ENCODE results near the gene PNKD.

PNKD gene

DNA sequence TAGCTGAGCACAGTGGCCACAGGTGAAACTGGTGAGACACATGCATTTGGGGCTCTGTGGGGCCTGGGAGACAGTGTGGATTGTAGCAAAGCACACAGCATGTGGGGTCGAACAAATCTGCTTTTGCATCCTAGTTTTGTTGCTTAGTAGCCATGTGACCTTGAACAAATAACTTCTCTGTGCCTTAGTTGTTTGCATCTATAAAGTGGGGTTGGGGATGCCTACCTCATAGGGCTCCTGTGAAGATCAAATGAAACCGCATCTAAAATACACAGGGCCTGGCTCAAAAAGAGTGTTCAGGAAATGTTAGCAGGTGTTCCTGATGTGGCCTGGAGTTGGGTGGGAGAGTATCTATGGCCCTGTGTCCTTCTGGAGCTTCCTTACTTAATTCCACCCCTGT lies 56.0 kb downstream of the PNKD start:
- Histone ChIP-seq H3K9me3 (ENCODE audit: control insufficient read depth in 2 of 2, low read length in 2 of 2) (no peaks in the 10 kb centered on the region), H3K27me3 (ENCODE audit: control insufficient read depth in 2 of 2, insufficient read depth in 2 of 2, low read length in 2 of 2) (no peaks in the 10 kb centered on the region), H3K4me1 (ENCODE audit: control insufficient read depth in 2 of 2, insufficient read depth in 2 of 2, low read length in 2 of 2) (peaks cover 20 to 21% of the 10 kb centered on the region in 2 donors), H3K36me3 (ENCODE audit: control insufficient read depth in 2 of 2, insufficient read depth in 2 of 2, low read length in 2 of 2) (no peaks in the 10 kb centered on the region), H3K27ac (ENCODE audit: low read depth in 2 of 2, low read length in 2 of 2) (no peak overlapping the region), H3K9ac (ENCODE audit: low read depth in 1 of 2, low read length in 2 of 2) (no peak overlapping the region), H3K4me3 (ENCODE audit: low read length in 2 of 2) (no peak overlapping the region)

DNA sequence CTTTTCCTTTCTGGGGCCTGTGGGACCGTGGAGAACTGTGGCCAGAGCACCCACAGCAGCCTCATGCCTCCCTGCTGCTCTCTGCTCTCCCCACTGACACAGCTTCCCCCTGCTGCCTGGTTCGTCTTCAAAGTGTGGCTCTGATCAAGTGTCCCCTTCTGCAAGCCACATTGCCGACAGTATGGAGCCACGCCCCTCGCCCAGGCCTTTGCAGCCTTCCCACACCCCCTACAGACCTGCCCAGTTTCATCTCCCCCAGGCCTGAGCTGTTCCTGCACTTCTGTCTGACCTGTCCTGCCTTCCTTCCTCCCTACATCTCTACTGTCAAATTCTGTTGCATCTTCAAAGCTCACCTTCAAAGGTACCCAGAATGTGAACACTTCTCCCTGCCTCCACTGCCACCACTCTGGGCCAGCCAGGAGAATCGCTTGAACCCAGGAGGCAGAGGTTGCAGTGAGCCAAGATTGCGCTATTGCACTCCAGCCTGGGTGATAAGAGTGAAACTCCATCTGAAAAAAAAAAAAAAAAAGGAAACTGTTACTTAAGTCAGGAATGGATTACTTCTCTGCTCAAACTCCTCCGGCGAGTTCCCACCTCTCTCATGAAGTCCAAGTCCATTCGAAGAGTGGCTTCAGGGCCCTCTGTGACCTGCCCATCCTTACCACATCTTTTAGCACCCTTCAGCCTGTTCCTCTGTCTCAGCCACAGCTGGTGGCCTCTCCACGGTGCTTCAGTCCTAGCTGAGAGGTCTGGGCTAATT lies 57.3 kb downstream of the PNKD start:
- Histone ChIP-seq H3K9ac (ENCODE audit: low read depth in 1 of 2, low read length in 2 of 2) (no peak overlapping the region), H3K27me3 (ENCODE audit: control insufficient read depth in 2 of 2, insufficient read depth in 2 of 2, low read length in 2 of 2) (no peaks in the 10 kb centered on the region), H3K4me3 (ENCODE audit: low read length in 2 of 2) (no peak overlapping the region), H3K9me3 (ENCODE audit: control insufficient read depth in 2 of 2, low read length in 2 of 2) (no peaks in the 10 kb centered on the region), H3K36me3 (ENCODE audit: control insufficient read depth in 2 of 2, insufficient read depth in 2 of 2, low read length in 2 of 2) (no peaks in the 10 kb centered on the region), H3K4me1 (ENCODE audit: control insufficient read depth in 2 of 2, insufficient read depth in 2 of 2, low read length in 2 of 2) (peaks cover 15% of the 10 kb centered on the region in 2 donors), H3K27ac (ENCODE audit: low read depth in 2 of 2, low read length in 2 of 2) (no peak overlapping the region)

GRCh38 chr2:218328294-218328693 lies 58.0 kb downstream of the PNKD start:
- peaks cover 20% of the 10 kb centered on the region in 2 donors for H3K4me1 ChIP-seq (ENCODE audit: control insufficient read depth in 2 of 2, insufficient read depth in 2 of 2, low read length in 2 of 2)
- no peak overlapping the region for H3K27ac ChIP-seq (ENCODE audit: low read depth in 2 of 2, low read length in 2 of 2)
- no peaks in the 10 kb centered on the region for H3K9me3 ChIP-seq (ENCODE audit: control insufficient read depth in 2 of 2, low read length in 2 of 2)
- no peak overlapping the region for H3K4me3 ChIP-seq (ENCODE audit: low read length in 2 of 2)
- no peak overlapping the region for H3K9ac ChIP-seq (ENCODE audit: low read depth in 1 of 2, low read length in 2 of 2)
- H3K36me3 ChIP-seq (ENCODE audit: control insufficient read depth in 2 of 2, insufficient read depth in 2 of 2, low read length in 2 of 2) = no peaks in the 10 kb centered on the region
- no peaks in the 10 kb centered on the region for H3K27me3 ChIP-seq (ENCODE audit: control insufficient read depth in 2 of 2, insufficient read depth in 2 of 2, low read length in 2 of 2)

- no peak overlapping the region for H3K4me3 ChIP-seq (ENCODE audit: low read length in 2 of 2)
- peak overlapping the region; percentile 9 to 17 for H3K27ac ChIP-seq (ENCODE audit: low read depth in 2 of 2, low read length in 2 of 2)
- H3K27me3 ChIP-seq (ENCODE audit: control insufficient read depth in 2 of 2, insufficient read depth in 2 of 2, low read length in 2 of 2) = no peaks in the 10 kb centered on the region
- no peaks in the 10 kb centered on the region for H3K36me3 ChIP-seq (ENCODE audit: control insufficient read depth in 2 of 2, insufficient read depth in 2 of 2, low read length in 2 of 2)
- H3K9me3 ChIP-seq (ENCODE audit: control insufficient read depth in 2 of 2, low read length in 2 of 2) = no peaks in the 10 kb centered on the region
- peaks cover 11 to 13% of the 10 kb centered on the region in 2 donors for H3K4me1 ChIP-seq (ENCODE audit: control insufficient read depth in 2 of 2, insufficient read depth in 2 of 2, low read length in 2 of 2)
- no peak overlapping the region for H3K9ac ChIP-seq (ENCODE audit: low read depth in 1 of 2, low read length in 2 of 2)
These were observed 58.9 kb downstream of the PNKD start for GRCh38 chr2:218329027-218329825.

- peaks cover 8 to 9% of the 10 kb centered on the region in 2 donors for H3K4me1 ChIP-seq (ENCODE audit: control insufficient read depth in 2 of 2, insufficient read depth in 2 of 2, low read length in 2 of 2)
- H3K36me3 ChIP-seq (ENCODE audit: control insufficient read depth in 2 of 2, insufficient read depth in 2 of 2, low read length in 2 of 2) = no peaks in the 10 kb centered on the region
- peak overlapping the region in 1 of 2 donors; percentile 14 for H3K27ac ChIP-seq (ENCODE audit: low read depth in 2 of 2, low read length in 2 of 2)
- no peaks in the 10 kb centered on the region for H3K9me3 ChIP-seq (ENCODE audit: control insufficient read depth in 2 of 2, low read length in 2 of 2)
- H3K4me3 ChIP-seq (ENCODE audit: low read length in 2 of 2) = no peak overlapping the region
- no peak overlapping the region for H3K9ac ChIP-seq (ENCODE audit: low read depth in 1 of 2, low read length in 2 of 2)
- no peaks in the 10 kb centered on the region for H3K27me3 ChIP-seq (ENCODE audit: control insufficient read depth in 2 of 2, insufficient read depth in 2 of 2, low read length in 2 of 2)
These were observed 59.7 kb downstream of the PNKD start for GRCh38 chr2:218329826-218330593.

DNA sequence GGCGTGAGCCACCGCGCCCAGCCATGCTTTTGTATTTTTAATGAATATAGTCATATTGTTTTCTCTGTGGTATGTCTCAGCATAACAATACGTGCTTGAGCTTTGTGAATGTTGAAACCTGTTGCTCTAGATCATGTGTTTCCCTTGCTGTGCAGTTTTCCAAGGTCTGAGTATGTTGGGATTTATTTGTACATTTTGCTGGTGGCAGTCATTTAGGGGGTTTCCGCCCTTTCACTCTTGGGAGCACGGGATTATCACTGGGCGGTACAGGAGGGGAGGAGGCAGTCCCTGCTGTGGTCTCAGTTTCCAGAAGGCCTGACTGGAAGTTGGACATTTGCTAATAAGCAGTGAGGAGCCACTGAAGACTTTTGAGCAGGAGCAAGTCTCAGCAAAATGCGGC lies 61.4 kb downstream of the PNKD start:
- no peaks in the 10 kb centered on the region for H3K9me3 ChIP-seq (ENCODE audit: control insufficient read depth in 2 of 2, low read length in 2 of 2)
- H3K4me3 ChIP-seq (ENCODE audit: low read length in 2 of 2) = no peak overlapping the region
- no peaks in the 10 kb centered on the region for H3K36me3 ChIP-seq (ENCODE audit: control insufficient read depth in 2 of 2, insufficient read depth in 2 of 2, low read length in 2 of 2)
- H3K27ac ChIP-seq (ENCODE audit: low read depth in 2 of 2, low read length in 2 of 2) = no peak overlapping the region
- no peaks in the 10 kb centered on the region for H3K27me3 ChIP-seq (ENCODE audit: control insufficient read depth in 2 of 2, insufficient read depth in 2 of 2, low read length in 2 of 2)
- peaks cover 7 to 8% of the 10 kb centered on the region in 2 donors for H3K4me1 ChIP-seq (ENCODE audit: control insufficient read depth in 2 of 2, insufficient read depth in 2 of 2, low read length in 2 of 2)
- H3K9ac ChIP-seq (ENCODE audit: low read depth in 1 of 2, low read length in 2 of 2) = no peak overlapping the region

- Histone ChIP-seq H3K9ac (ENCODE audit: low read depth in 1 of 2, low read length in 2 of 2) (no peak overlapping the region), H3K27me3 (ENCODE audit: control insufficient read depth in 2 of 2, insufficient read depth in 2 of 2, low read length in 2 of 2) (no peaks in the 10 kb centered on the region), H3K4me3 (ENCODE audit: low read length in 2 of 2) (no peak overlapping the region), H3K9me3 (ENCODE audit: control insufficient read depth in 2 of 2, low read length in 2 of 2) (no peaks in the 10 kb centered on the region), H3K27ac (ENCODE audit: low read depth in 2 of 2, low read length in 2 of 2) (peak overlapping the region; percentile 49 to 66), H3K4me1 (ENCODE audit: control insufficient read depth in 2 of 2, insufficient read depth in 2 of 2, low read length in 2 of 2) (peaks cover 7 to 8% of the 10 kb centered on the region in 2 donors), H3K36me3 (ENCODE audit: control insufficient read depth in 2 of 2, insufficient read depth in 2 of 2, low read length in 2 of 2) (no peaks in the 10 kb centered on the region)
These were observed 62.0 kb downstream of the PNKD start for GRCh38 chr2:218332288-218332687.

GRCh38 chr2:218332920-218333645 lies 62.8 kb downstream of the PNKD start:
- Histone ChIP-seq H3K4me1 (ENCODE audit: control insufficient read depth in 2 of 2, insufficient read depth in 2 of 2, low read length in 2 of 2) (peaks cover 7 to 8% of the 10 kb centered on the region in 2 donors), H3K36me3 (ENCODE audit: control insufficient read depth in 2 of 2, insufficient read depth in 2 of 2, low read length in 2 of 2) (no peaks in the 10 kb centered on the region), H3K27me3 (ENCODE audit: control insufficient read depth in 2 of 2, insufficient read depth in 2 of 2, low read length in 2 of 2) (no peaks in the 10 kb centered on the region), H3K4me3 (ENCODE audit: low read length in 2 of 2) (no peak overlapping the region), H3K27ac (ENCODE audit: low read depth in 2 of 2, low read length in 2 of 2) (peak overlapping the region; percentile 49 to 66), H3K9me3 (ENCODE audit: control insufficient read depth in 2 of 2, low read length in 2 of 2) (no peaks in the 10 kb centered on the region), H3K9ac (ENCODE audit: low read depth in 1 of 2, low read length in 2 of 2) (no peak overlapping the region)

- Histone ChIP-seq H3K9me3 (ENCODE audit: control insufficient read depth in 2 of 2, low read length in 2 of 2) (no peaks in the 10 kb centered on the region), H3K36me3 (ENCODE audit: control insufficient read depth in 2 of 2, insufficient read depth in 2 of 2, low read length in 2 of 2) (no peaks in the 10 kb centered on the region), H3K4me3 (ENCODE audit: low read length in 2 of 2) (no peak overlapping the region), H3K4me1 (ENCODE audit: control insufficient read depth in 2 of 2, insufficient read depth in 2 of 2, low read length in 2 of 2) (peaks cover 6 to 7% of the 10 kb centered on the region in 2 donors), H3K9ac (ENCODE audit: low read depth in 1 of 2, low read length in 2 of 2) (no peak overlapping the region), H3K27ac (ENCODE audit: low read depth in 2 of 2, low read length in 2 of 2) (no peak overlapping the region), H3K27me3 (ENCODE audit: control insufficient read depth in 2 of 2, insufficient read depth in 2 of 2, low read length in 2 of 2) (no peaks in the 10 kb centered on the region)
These were observed 64.2 kb downstream of the PNKD start for GRCh38 chr2:218334531-218334930.

Measured in mucosa of rectum (tissue), 2 donors.